ENCODE measurements around the gene PIGZ. TPM values are rescaled to one million over a fixed set of nuclear protein-coding genes. Genes with fewer than 3 reads are reported as not detected.
"Not testable (repeated sequence)": the region's sequence is repeated elsewhere in the genome, so short reads cannot be mapped to it uniquely, and the experiment has no call there.

Gene PIGZ
- total RNA-seq, 1 donor from 2014 or later: 3.6 TPM

GRCh38 chr3:196947860-196948441 lies 20.7 kb downstream of the PIGZ start:
- Histone ChIP-seq H3K36me3 (no peaks in the 10 kb centered on the region), H3K27ac (no peak overlapping the region), H3K27me3 (no peaks in the 10 kb centered on the region), H3K9me3 (no peaks in the 10 kb centered on the region), H3K4me3 (no peak overlapping the region), H3K4me1 (peaks cover 12% of the 10 kb centered on the region)
- TF ChIP-seq CTCF (IDR thresholded peaks at IDR 0.05): no peak
- DNase-seq: no peak
- ATAC-seq: no peak
- intact Hi-C loops (cut with DNase I): no loop called here

- ATAC-seq: no peak
- Histone ChIP-seq H3K36me3 (no peaks in the 10 kb centered on the region), H3K4me1 (peaks cover 12% of the 10 kb centered on the region), H3K9me3 (no peaks in the 10 kb centered on the region), H3K27ac (no peak overlapping the region), H3K4me3 (no peak overlapping the region), H3K27me3 (no peaks in the 10 kb centered on the region)
- intact Hi-C loops (cut with DNase I): no loop called here
- TF ChIP-seq CTCF (IDR thresholded peaks at IDR 0.05): no peak
- DNase-seq: no peak
Observed at GRCh38 chr3:196947136-196947859, 21.3 kb downstream of the PIGZ start.

- H3K4me3 ChIP-seq: not testable (repeated sequence)
Observed at GRCh38 chr3:196944037-196944790, 24.4 kb downstream of the PIGZ start.

GRCh38 chr3:196942915-196943277 lies 25.7 kb downstream of the PIGZ start:
- no peaks in the 10 kb centered on the region for H3K27me3 ChIP-seq
- intact Hi-C loops (cut with DNase I): no loop called here
- DNase-seq (peak; percentile 68), ATAC-seq (peak; percentile 0)
- no peaks in the 10 kb centered on the region for H3K9me3 ChIP-seq
- H3K36me3 ChIP-seq: peaks cover 15% of the 10 kb centered on the region
- H3K4me1 ChIP-seq: peaks cover 25% of the 10 kb centered on the region
- H3K4me3 ChIP-seq: peak overlapping the region; percentile 95
- TF ChIP-seq CTCF (IDR thresholded peaks at IDR 0.05): no peak
- H3K27ac ChIP-seq: peak overlapping the region; percentile 98

More at GRCh38 chr3:196944037-196944790, 24.4 kb downstream of the PIGZ start:
- DNase-seq; H3K9me3 ChIP-seq; ATAC-seq; H3K27me3 ChIP-seq; H3K27ac ChIP-seq; H3K36me3 ChIP-seq; intact Hi-C loops (cut with DNase I): not testable (repeated sequence)
- H3K4me1 ChIP-seq: peaks cover 25% of the 10 kb centered on the region

GRCh38 chr3:196942226-196942914 lies 26.3 kb downstream of the PIGZ start, which contains the start of gene NCBP2:
TSS of gene NCBP2 (minus strand) at chr3:196942528. CDS start at chr3:196942503, 25 bp downstream.
- Histone ChIP-seq H3K4me3 (peak within 1 kb of the TSS; percentile 95), H3K36me3 (peaks cover 21% of the 10 kb centered on the region), H3K9me3 (no peaks in the 10 kb centered on the region), H3K27me3 (no peaks in the 10 kb centered on the region), H3K27ac (peak within 1 kb of the TSS; percentile 98), H3K4me1 (peaks cover 25% of the 10 kb centered on the region)
- intact Hi-C loops (cut with DNase I): no loop called here
- ATAC-seq (peak; percentile 98), DNase-seq (peak; percentile 100)
- peak; percentile 65 for TF ChIP-seq CTCF (IDR thresholded peaks at IDR 0.05)
